SK-N-SH (cell line): ENCODE results near the gene SLC17A3.

Experiments used
- CHD2 ChIP-seq: fragments of 150-350 bp; IDR thresholded peaks from 2 replicates; pipeline ENCODE4 v1.6.1; 2018; ENCODE audit warnings: low read length; ENCODE audit not compliant: partially characterized antibody
- CTCF ChIP-seq: fragments of 200-600 bp; sonication (generic); IDR thresholded peaks from 2 replicates; pipeline ENCODE4 v1.6.1; 2017; ENCODE audit warnings: antibody characterized with exemption, mild to moderate bottlenecking, moderate library complexity
- EP300 ChIP-seq, 2 experiments: IDR thresholded peaks; 2 replicates each; pipeline versions ENCODE4 v1.4.0 to v1.6.1; 2012; ENCODE audit warnings: borderline replicate concordance in 1 of 2, low read depth in 1 of 2, low read length in 1 of 2
- GABPA ChIP-seq: IDR thresholded peaks from 2 replicates; pipeline ENCODE4 v1.4.0; 2012; ENCODE audit warnings: low read depth, mild to moderate bottlenecking
- POLR2AphosphoS5 ChIP-seq: IDR thresholded peaks from 2 replicates; pipeline ENCODE4 v1.6.1; 2012; ENCODE audit warnings: low read depth, low read length
- TEAD4 ChIP-seq: IDR thresholded peaks from 2 replicates; pipeline ENCODE4 v1.4.0; 2012; ENCODE audit warnings: mild to moderate bottlenecking, borderline replicate concordance; ENCODE audit not compliant: insufficient read depth
- USF2 ChIP-seq: fragments of 150-350 bp; IDR thresholded peaks from 2 replicates; pipeline ENCODE4 v1.6.1; 2017; ENCODE audit warnings: antibody characterized with exemption, low read length, low read depth, borderline replicate concordance

- TF ChIP-seq CTCF (no peak), TEAD4 (no peak), CHD2 (no peak), GABPA (no peak), USF2 (no peak), POLR2AphosphoS5 (no peak), EP300 (IDR thresholded peaks at IDR 0.05; ENCODE audit: borderline replicate concordance in 1 of 2, low read depth in 1 of 2, low read length in 1 of 2) (no peak)
These were observed 5.4 kb downstream of the SLC17A3 start for GRCh38 chr6:25868436-25869183.
